Activated gamma-delta T cell treated with anti-CD3 and anti-CD28 coated beads, Interleukin-2, amount 50 U/mL, for 16 hours (primary cell): ENCODE data around the gene GLIS2.
A peak's percentile ranks its signal among the peaks of the same experiment; 100 is the strongest.

ENCODE experiments used
- DNase-seq: peaks from one replicate; pipeline ENCODE4 v3.0.0-alpha.2; 2020; ENCODE audit warnings: low read depth

Gene GLIS2

DNA sequence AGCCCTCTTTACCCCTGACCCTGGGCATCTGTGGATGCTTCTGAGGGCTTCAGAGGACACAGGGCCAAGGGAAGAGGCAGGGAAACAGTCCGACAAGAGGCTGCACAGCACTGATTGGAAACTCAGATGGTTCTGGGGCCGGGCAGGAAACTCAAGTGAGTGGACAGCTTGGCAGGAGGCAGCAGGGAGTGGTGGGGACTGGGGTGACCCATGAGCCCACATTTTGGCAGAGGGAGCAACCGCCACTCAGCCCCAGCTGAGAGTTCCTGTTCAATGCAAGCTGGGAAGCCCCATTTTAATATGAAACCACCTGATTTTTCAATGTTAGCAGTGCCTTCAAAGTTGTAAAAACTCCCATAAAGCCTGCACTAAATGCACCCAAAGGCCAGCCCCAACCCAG, 54.3 kb downstream of the GLIS2 start:
- no peak for DNase-seq

DNA sequence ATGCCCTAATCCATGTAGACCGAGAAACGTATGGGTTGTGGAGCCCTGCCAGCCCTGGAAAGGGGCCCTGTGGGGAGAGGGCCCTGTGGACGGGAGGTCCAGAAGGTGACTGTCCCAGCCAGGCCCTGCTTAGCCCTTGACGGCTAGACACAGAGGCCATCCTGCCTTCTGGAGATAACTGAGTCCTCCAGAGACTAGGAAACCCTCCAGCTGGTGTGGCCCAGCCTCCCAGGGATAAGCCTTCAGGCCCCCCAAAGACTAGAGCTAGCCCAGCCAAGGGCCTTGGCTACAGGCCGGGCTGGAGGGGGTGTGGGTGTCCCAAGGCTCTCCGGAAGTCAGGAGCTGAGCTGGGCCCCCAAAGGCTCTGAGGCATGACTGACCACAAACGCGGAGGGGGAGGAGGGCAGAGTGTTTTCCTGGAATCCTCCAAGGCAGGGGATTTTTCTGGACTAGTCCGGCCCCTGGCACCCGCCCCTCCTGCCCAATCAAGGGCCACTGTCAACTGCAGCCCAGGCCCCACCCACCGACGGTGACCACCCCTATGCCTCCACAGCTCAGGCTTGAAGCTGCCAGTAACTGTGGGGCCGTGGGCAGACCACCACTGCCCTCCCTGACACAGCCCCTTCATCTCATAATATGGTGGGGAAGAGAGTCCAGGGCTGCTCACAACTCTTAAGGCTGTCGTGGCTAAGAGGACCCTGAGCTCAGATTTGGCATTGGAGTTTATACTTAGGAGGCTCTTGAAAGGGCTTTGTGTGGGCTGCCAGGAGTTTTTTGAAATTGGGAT, 54.9 kb downstream of the GLIS2 start:
- DNase-seq: no peak

DNA sequence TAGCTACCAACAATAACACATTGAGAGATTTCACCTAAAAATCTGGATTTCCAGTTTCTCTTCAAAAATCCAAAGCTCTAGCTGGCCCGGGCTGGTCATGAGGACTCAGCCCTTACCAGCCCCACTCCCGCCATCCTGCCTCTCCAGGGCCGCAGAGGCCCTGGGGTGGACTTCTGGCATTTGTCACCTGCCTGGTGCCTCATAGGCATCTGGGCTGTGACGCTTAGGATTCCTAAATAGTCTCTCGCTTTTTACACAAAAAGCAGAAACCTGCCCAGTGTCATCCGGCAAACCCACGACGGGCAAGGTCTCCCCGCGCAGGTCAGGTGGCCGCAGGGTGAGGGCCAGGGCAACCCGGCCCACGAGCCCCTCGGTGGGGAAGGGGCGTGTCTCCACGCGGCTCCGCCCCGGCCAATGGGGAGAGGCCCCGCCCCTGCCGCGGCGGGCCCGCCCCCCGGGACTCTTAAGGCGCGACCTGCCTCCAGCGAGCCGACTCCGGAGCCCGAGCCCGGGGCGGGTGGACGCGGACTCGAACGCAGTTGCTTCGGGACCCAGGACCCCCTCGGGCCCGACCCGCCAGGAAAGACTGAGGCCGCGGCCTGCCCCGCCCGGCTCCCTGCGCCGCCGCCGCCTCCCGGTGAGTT, 55.6 kb downstream of the GLIS2 start, which contains the start of gene VASN:
Gene VASN, plus strand, starts transcription at position 492 of the 644 bp plus-strand sequence. CDS start 9,030 bp downstream, outside the sequence.
- peak; percentile 57 for DNase-seq

DNA sequence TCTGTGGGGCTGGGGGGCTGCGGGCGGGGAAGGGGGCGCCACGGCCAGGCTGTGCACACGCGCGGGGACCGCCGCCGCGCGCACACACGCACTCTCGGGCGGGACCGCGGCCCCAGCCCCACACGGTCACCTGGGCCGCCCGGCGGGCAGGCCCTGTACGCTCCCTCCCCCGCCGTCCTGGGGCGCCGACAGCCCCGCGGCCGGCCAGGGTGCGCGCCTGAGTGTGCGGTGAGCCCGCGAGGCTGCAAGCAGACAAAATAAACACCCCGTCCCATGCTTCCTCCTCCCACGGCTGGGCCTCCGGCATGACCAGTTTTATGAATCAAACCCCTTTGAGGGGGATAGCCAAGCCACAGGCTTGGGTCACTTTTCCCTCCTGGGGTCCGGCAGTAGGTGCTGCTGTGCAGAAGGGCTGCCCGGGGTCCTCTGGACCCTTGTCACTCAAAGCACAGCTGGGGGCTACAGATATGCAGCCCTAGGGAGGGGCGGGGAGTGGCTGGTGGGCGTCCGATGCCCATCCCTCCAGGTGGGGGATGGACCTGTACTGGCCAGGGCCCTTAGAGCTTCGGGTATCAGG, 56.2 kb downstream of the GLIS2 start:
- no peak for DNase-seq

DNA sequence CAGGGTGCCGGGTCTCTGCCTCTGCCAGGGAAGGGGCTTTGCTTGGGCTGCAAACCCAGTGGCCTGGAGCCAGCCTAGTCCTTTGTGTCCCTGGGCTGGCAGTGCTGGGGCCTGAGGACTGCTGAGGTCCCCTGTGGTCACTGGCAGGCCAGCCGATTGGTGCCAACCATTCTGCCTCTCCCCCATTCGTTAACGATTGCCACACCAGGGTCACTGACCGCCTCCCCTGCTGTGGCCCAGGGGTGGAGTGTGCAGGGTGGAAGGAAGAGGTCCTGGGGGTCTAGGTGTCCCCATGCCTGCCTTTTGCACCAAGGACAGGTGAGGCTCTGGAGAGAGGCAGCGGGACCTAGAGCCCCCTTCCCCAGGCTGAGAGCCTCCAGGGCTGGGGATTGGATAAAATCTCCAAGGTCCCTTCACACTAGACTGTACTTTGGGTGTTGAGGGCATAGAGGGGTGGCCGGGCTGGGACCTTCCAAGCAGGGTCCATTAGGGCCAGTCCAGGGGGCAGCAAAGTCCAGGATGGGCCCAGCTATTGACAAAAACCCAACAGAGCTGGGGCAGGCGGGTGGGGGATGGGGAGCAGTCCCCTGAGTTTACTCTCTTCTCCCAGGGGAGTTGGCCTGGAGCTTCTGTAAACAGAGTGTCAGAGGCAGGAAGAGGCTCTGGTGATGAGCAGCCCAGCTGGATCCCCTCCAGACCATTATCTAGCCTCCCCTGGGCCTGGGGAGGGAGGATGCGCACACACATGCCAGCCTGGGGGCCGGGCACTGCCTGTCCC, 56.9 kb downstream of the GLIS2 start:
- DNase-seq: no peak

DNA sequence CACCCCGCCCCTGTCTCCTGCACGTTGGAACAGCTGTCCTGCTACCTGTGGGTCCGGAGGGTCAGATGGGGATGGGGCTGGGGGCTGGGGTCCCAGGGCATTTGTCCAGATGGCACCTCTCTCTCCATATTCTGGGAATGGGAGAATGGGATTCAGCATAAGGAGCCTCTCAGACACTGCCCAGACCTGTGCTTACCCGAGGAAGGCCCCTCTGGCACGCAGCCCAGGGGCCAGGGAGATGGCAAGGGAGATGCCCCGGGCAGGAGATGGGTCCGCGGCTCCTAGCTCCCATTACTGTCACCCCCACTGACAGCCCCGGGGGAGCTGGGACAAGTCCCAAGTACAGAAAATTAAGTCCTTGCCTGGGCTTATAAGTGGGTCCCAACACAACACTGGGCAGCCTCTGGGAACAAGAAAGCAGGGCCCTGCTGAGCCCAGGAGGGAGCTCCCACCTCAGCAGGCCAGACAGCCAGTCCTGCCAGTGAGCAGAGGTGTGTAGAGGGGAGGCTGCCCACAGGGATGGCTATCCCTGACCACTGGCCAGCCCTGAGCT, 57.6 kb downstream of the GLIS2 start:
- no peak for DNase-seq

DNA sequence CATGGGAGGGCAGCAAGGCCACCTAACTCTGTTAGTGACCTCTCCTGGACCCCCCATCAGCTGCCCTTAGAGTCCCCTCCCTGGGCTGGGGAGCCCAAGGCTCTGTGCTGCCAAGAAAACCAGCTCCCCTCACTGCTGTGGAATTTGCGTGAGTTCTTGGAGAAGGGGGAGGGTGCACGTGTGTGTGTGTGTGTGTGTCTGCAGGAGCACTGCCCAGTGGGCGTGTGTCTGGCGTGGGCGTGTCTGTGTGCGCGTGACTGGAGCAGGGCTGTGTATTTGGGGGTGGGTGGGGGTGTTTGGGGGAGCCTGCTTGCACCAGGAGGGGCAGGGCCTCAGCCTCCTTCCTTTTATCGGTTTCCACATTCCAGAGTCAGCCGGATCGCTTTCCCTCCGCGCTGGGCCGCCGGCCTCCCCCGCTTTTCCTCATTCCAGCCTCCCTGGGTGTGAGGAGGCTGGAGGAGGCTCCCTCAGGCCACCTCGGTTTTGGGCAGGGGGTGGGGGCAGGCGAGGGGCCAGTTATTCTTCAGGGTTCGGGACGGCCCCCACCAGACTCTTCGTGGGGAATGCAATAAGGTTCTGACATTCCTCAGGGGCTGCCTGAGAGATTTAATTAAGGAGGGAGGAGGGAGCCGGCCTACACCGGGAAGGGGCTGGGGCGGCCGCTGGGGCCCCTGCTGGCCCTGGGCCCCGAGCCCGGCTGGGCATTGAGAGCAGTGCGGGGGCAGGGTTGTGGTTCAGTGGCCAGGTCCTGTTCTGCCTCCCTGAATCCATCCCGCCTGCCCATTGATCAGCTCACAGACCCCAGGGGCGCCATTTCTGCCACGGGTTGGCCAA, 58.3 kb downstream of the GLIS2 start:
- no peak for DNase-seq

DNA sequence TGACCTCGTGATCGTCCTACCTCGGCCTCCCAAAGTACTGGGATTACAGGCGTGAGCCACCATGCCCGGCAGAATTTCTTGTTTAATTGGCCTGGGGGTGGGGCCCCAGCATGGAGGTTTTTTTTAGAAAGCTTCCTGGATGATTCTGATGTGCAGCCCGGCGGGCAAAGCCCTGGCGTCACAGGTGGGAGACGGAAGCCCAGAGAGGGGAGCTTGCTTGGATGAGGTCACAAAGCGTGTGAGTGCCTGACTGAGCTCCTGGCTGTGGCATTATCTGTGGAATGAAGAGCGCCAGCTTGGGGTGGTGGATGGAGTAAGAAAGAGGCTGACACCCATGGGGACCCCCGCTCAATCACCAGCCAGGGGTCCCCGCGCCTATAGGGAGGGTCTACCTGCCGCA, 59.9 kb downstream of the GLIS2 start:
- no peak for DNase-seq

DNA sequence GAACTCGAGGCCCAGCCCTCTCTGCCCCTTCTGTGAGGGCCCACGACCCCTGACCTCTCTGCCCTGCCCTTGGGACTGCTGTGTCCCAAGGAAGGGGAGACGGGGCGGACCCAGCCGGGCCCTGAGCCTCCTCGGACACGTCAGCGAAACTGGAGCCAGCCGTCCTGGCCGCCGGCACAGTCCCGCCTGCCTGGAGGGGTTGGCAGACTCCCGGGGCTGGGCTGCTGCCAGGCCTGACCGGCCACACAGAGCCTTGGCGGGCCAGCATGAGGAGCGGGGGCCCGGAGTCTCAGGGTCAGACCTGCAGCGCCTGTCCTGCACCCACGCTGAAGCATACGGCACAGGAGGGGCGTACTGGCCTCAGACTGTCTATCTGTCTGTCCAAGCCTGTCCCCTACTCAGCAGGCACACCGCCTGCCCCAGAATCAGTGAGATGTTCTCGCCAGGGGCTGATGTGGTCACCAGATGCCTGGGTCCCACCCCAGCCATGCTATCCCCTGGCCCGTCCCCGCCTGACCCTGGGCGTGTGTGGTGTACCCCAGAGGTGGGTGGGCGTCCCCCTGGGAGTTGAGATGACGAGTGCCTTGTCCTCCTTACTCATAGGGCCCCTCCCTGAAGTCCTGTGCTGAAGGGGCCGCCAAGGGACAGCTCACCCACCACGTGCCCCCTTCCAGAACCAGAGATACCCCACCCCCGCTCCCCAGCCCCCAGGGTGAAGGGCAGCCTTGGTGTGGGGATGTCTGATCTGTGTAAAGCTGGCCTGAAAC, 60.4 kb downstream of the GLIS2 start:
- no peak for DNase-seq

DNA sequence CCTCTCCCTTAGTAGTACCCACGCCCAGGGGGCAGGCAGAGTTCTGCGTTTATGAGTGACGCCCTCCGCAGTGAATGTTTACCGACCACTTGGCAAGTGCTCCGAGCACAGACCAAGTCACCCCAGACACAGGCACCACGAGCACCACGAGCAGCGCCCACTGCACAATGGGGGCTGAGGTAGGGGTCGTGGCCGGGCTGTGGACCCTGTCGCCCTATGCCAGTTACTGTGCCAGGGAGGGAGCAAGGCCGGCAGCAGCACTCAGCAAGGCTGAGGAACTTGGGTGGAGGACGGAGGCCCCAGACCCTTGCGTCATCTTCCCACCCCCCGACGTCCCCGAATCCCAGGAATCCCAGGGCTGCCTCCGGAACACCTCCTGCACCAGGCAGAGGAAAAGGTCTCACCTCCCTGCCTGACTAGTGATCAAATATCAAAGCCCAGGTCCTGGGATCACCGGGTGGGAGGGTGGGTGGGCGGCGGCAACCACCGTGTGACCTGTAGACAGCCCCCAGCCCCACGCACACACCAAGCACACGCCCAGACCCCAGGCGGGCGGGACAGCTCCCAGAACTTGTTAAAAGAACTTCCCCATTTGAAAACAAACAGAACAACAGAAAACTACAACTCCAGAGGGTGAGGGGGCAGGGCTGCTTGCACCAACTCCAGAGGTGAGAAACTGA, 61.2 kb downstream of the GLIS2 start:
- DNase-seq: no peak

DNA sequence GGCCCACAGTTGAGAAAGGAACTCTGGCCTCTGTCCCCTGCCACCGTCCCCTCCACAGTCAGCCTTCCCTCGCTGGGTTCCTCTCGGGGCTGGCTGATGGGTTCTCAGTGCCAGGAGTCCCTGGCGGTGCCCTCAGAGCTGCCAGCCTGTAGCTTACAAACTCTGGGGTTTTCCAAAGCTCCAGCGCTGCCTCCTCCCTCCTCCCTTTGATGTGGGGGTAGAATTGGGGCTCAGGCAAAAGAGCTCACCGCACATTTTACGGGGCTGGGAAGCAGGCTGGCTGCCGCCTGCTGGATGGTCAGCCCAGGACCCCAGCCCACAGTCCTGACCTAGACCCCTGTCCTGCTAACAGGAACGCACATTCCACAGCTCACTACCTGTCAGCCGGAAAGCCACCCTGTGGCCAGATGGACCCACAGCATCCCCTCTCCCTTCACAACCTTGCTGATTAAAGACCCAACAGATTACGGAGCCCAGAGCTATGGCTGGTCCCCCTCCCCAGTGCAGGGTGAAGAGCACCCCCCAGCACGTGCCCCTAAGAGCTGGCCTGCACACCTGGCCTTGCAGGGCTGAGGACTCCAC, 61.8 kb downstream of the GLIS2 start:
- DNase-seq: no peak

DNA sequence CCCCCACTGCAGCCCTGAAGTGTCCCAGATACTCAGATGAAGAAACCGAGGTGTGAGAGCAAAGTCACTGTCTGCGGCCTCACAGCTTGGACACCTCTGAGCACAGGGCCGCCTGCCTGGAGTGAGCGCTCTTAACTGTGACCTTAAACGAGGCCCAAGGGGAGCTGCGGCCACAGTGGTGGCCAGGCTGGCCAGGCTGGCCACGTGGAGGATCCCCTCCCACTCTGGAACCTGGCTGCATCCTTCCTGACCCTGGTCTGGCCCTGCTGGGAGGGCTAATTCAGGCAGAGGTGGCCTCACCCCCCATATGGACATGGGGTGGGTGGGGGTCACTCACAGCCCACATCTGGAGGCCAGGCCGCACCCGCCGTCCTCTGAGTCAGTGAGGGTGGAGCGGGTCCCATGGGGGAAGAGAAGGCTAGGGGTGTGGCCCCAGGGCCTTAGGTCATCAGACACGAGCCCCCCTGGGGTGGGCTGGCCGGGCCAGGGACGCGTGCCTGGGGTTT, 62.3 kb downstream of the GLIS2 start:
- DNase-seq: no peak

DNA sequence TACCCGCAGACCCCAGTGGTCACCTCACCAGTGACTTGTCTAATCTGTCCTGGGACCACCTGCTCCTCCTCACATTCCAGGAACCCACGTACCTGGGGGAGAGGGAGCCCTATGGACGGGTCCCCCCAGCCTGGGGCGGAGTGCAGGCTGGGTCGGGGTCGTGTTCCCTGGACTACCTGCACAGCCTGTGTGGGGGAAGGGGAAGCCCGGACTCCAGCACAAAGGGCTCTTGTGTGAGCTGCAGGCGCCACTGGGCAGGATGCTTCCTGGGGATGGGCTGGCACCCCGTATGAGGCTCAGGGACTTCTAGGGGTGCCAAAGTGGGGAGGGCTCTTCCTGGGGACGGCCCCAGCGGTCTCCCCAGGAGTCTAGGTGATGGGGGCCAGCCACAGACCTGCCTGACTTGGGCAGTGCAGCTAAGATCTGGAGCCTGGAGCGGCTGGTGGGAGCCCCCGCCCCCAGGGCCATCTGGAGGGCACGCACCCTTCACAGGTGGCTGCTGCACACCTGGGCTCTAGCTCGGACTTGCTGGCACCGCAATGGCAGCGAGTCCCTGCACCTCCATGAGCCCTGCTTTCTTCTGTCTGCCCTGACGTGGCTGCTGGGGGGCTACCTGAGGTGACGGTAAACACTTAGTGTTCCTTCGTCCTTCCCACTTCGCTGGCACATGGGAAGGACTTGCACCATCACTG, 63.3 kb downstream of the GLIS2 start:
- DNase-seq: no peak

DNA sequence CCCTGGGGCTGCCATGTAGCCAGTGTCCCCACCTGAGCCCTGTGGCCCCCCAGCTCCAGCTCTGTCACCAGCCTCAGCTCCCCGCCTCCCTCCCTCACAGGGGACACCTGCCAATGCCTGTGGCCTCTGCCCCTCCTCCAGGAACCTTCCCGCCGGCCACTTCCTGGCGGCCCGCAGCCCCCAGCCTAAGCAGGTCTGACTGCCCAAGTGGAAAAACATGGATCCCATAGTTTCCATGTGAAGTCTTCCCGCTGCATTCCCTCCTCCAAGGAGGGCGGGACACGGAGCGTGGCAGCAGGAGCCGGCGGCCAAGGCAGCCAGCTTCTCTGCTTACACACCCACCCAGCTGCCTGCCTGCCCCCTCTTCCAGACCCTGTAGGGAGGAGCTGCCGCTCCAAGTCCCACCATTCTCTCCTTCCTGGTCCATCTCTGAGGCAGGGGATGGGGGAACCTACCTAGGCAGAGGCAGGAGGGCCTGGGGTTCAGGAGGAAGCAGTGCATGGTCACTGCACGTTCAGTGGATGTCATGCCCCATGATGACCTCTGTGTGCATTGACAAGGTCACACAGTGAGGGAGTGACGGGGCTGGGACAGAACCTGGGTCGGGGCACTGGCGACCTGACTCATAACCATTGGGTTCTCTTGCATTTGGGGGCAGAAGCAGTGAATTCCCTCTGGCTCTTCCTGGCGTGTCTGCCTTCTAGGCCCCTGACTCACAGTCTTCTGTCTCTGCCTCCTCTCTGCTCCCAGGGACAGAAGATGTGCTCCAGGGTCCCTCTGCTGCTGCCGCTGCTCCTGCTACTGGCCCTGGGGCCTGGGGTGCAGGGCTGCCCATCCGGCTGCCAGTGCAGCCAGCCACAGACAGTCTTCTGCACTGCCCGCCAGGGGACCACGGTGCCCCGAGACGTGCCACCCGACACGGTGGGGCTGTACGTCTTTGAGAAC, 64.5 kb downstream of the GLIS2 start:
- no peak for DNase-seq

DNA sequence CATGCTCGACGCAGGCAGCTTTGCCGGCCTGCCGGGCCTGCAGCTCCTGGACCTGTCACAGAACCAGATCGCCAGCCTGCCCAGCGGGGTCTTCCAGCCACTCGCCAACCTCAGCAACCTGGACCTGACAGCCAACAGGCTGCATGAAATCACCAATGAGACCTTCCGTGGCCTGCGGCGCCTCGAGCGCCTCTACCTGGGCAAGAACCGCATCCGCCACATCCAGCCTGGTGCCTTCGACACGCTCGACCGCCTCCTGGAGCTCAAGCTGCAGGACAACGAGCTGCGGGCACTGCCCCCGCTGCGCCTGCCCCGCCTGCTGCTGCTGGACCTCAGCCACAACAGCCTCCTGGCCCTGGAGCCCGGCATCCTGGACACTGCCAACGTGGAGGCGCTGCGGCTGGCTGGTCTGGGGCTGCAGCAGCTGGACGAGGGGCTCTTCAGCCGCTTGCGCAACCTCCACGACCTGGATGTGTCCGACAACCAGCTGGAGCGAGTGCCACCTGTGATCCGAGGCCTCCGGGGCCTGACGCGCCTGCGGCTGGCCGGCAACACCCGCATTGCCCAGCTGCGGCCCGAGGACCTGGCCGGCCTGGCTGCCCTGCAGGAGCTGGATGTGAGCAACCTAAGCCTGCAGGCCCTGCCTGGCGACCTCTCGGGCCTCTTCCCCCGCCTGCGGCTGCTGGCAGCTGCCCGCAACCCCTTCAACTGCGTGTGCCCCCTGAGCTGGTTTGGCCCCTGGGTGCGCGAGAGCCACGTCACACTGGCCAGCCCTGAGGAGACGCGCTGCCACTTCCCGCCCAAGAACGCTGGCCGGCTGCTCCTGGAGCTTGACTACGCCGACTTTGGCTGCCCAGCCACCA, 65.4 kb downstream of the GLIS2 start:
- DNase-seq: no peak

DNA sequence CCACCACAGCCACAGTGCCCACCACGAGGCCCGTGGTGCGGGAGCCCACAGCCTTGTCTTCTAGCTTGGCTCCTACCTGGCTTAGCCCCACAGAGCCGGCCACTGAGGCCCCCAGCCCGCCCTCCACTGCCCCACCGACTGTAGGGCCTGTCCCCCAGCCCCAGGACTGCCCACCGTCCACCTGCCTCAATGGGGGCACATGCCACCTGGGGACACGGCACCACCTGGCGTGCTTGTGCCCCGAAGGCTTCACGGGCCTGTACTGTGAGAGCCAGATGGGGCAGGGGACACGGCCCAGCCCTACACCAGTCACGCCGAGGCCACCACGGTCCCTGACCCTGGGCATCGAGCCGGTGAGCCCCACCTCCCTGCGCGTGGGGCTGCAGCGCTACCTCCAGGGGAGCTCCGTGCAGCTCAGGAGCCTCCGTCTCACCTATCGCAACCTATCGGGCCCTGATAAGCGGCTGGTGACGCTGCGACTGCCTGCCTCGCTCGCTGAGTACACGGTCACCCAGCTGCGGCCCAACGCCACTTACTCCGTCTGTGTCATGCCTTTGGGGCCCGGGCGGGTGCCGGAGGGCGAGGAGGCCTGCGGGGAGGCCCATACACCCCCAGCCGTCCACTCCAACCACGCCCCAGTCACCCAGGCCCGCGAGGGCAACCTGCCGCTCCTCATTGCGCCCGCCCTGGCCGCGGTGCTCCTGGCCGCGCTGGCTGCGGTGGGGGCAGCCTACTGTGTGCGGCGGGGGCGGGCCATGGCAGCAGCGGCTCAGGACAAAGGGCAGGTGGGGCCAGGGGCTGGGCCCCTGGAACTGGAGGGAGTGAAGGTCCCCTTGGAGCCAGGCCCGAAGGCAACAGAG, 66.3 kb downstream of the GLIS2 start:
- no peak for DNase-seq
